A549 (cell line): ENCODE results near the gene TUT7. TPM values are rescaled to one million over a fixed set of nuclear protein-coding genes. Genes with fewer than 3 reads are reported as not detected.

Experiments used
- ATAC-seq, 2 experiments: fragments of 200-7000 bp in 1 of 2; fragments of >200 bp in 1 of 2; cut with Nextera tagmentation in 1 of 2; cut with Tn5 transposase in 1 of 2; 3 replicates each; pipeline versions ENCODE4 v1.8.0 to v1.9.1; 2018 to 2020; ENCODE audit warnings: mild to moderate bottlenecking in 1 of 2, moderate library complexity in 1 of 2
- CTCF ChIA-PET: fragments of 300-600 bp; sonication (Branson Sonifier 250); formaldehyde crosslinking; extraction: SDS; loops from one replicate; lab custom pipeline; 2021; ENCODE audit warnings: antibody characterized with exemption, inconsistent platforms; lab: Yijun Ruan, JAX
- POLR2A ChIA-PET: fragments of 350-600 bp; formaldehyde crosslinking; extraction: SDS; loops from one replicate; lab custom pipeline; 2021; ENCODE audit warnings: antibody characterized with exemption, inconsistent platforms; lab: Yijun Ruan, JAX
- DNase-seq, 2 experiments: peaks; one replicate each; pipeline versions ENCODE4 v3.0.0 to v3.0.0-alpha.2; 2011 to 2016; ENCODE audit warnings: low read depth in 1 of 2, low spot score in 1 of 2
- FAIRE-seq: peaks from 2 replicates; lab custom pipeline; 2011; peaks lifted over from hg19 to GRCh38; lab: Jason Lieb, UNC
- H3K27ac ChIP-seq, 2 experiments: fragments of >200 bp; sonication (Bioruptor Twin); formaldehyde crosslinking; 3 replicates each; pipeline ENCODE4 v1.5.1; 2016 to 2017
- H3K4me1 ChIP-seq: fragments of >200 bp; sonication (Bioruptor Twin); formaldehyde crosslinking; 3 replicates; pipeline ENCODE4 v1.6.1; 2016
- H3K4me2 ChIP-seq: fragments of >200 bp; sonication (Bioruptor Twin); formaldehyde crosslinking; 3 replicates; pipeline ENCODE4 v1.6.1; 2016
- H3K4me3 ChIP-seq: fragments of >200 bp; sonication (Bioruptor Twin); formaldehyde crosslinking; 3 replicates; pipeline ENCODE4 v1.5.1; 2016
- H3K9me3 ChIP-seq: fragments of >200 bp; sonication (Bioruptor Twin); formaldehyde crosslinking; 3 replicates; pipeline ENCODE4 v1.6.1; 2016
- BHLHE40 ChIP-seq: IDR thresholded peaks from 2 replicates; pipeline ENCODE4 v1.6.1; 2012; ENCODE audit warnings: low read depth, low read length, inconsistent platforms
- CBX8 ChIP-seq: fragments of 200-600 bp; sonication (generic); IDR thresholded peaks from 2 replicates; pipeline ENCODE4 v1.6.1; 2016
- CEBPB ChIP-seq, 2 experiments: fragments of >200 bp in 1 of 2; sonication (Bioruptor Twin) in 1 of 2; formaldehyde crosslinking in 1 of 2; IDR thresholded peaks; 2 replicates each; pipeline ENCODE4 v1.6.1; 2012 to 2016
- CHD2 ChIP-seq: fragments of 150-350 bp; IDR thresholded peaks from 2 replicates; pipeline ENCODE4 v1.6.1; 2014; ENCODE audit warnings: low read length; ENCODE audit not compliant: partially characterized antibody
- EHMT2 ChIP-seq: fragments of 200-600 bp; sonication (generic); IDR thresholded peaks from 2 replicates; pipeline ENCODE4 v1.6.1; 2016; ENCODE audit warnings: antibody characterized with exemption, low read depth, mild to moderate bottlenecking, moderate library complexity
- ELK1 ChIP-seq: fragments of 150-350 bp; IDR thresholded peaks from 2 replicates; pipeline ENCODE4 v1.6.1; 2014; ENCODE audit warnings: low read depth, mild to moderate bottlenecking, low read length
- ESRRA ChIP-seq: fragments of 150-350 bp; IDR thresholded peaks from 2 replicates; pipeline ENCODE4 v1.6.1; 2014; ENCODE audit warnings: mild to moderate bottlenecking, low read length, borderline replicate concordance
- GATA3 ChIP-seq: IDR thresholded peaks from 2 replicates; pipeline ENCODE4 v1.6.1; 2012; ENCODE audit warnings: borderline replicate concordance
- HOXA7 ChIP-seq: fragments of 250-450 bp; sonication (Bioruptor Pico); IDR thresholded peaks from 2 replicates; pipeline ENCODE4 v1.5.0; 2020; ENCODE audit warnings: mild to moderate bottlenecking, moderate library complexity
- KDM1A ChIP-seq: fragments of 200-600 bp; sonication (generic); IDR thresholded peaks from 2 replicates; pipeline ENCODE4 v1.6.1; 2016; ENCODE audit warnings: low read depth, mild to moderate bottlenecking
- KDM5A ChIP-seq: fragments of 200-600 bp; sonication (generic); IDR thresholded peaks from 2 replicates; pipeline ENCODE4 v1.6.1; 2016; ENCODE audit warnings: antibody characterized with exemption, mild to moderate bottlenecking
- MAX ChIP-seq: IDR thresholded peaks from 2 replicates; pipeline ENCODE4 v1.6.1; 2012
- MAZ ChIP-seq: fragments of 150-350 bp; IDR thresholded peaks from 2 replicates; pipeline ENCODE4 v1.6.1; 2014; ENCODE audit warnings: antibody characterized with exemption, low read depth, low read length, borderline replicate concordance
- NPAS2 ChIP-seq: fragments of 250-450 bp; sonication (Bioruptor Pico); IDR thresholded peaks from 2 replicates; pipeline ENCODE4 v1.8.0; 2022; ENCODE audit warnings: mild to moderate bottlenecking, moderate library complexity, borderline replicate concordance
- PBX3 ChIP-seq: IDR thresholded peaks from 2 replicates; pipeline ENCODE4 v1.6.1; 2012
- POLR2A ChIP-seq: IDR thresholded peaks from 2 replicates; pipeline ENCODE4 v1.6.1; 2012; ENCODE audit warnings: mild to moderate bottlenecking, low read length
- RAD21 ChIP-seq, 2 experiments: fragments of >200 bp in 1 of 2; sonication (Bioruptor Twin) in 1 of 2; formaldehyde crosslinking in 1 of 2; IDR thresholded peaks in 1 of 2; conservative IDR thresholded peaks in 1 of 2; 2 replicates in 1 of 2; 3 replicates in 1 of 2; pipeline ENCODE4 v1.6.1; 2012 to 2018; ENCODE audit warnings: inconsistent platforms in 1 of 2
- RARB ChIP-seq: fragments of 250-450 bp; sonication (Bioruptor Pico); IDR thresholded peaks from 2 replicates; pipeline ENCODE4 v1.8.0; 2021; ENCODE audit warnings: mild to moderate bottlenecking, moderate library complexity
- RFX5 ChIP-seq: fragments of 450-650 bp; IDR thresholded peaks from 2 replicates; pipeline ENCODE4 v1.7.1; 2014; ENCODE audit warnings: antibody characterized with exemption, mild to moderate bottlenecking, moderate library complexity
- SMC3 ChIP-seq: fragments of >200 bp; sonication (Bioruptor Twin); formaldehyde crosslinking; IDR thresholded peaks from 3 replicates; pipeline ENCODE4 v1.6.1; 2018; ENCODE audit warnings: inconsistent platforms
- SREBF2 ChIP-seq: fragments of 450-650 bp; IDR thresholded peaks from 2 replicates; pipeline ENCODE4 v1.6.1; 2014; ENCODE audit warnings: mild to moderate bottlenecking, moderate library complexity
- USF2 ChIP-seq: fragments of 450-650 bp; IDR thresholded peaks from 2 replicates; pipeline ENCODE4 v1.6.1; 2014; ENCODE audit warnings: antibody characterized with exemption
- ZNF302 ChIP-seq: fragments of 250-450 bp; sonication (Bioruptor Pico); IDR thresholded peaks from 2 replicates; pipeline ENCODE4 v1.9.0; 2021; ENCODE audit warnings: inconsistent platforms, mild to moderate bottlenecking, moderate library complexity
- WGBS: methylation state at CpG from one replicate; pipeline ENCODE4 v1.1.6; 2017; ENCODE audit errors: missing lambda C conversion rate; 5-methylcytosine and 5-hydroxymethylcytosine counted together
- polyA plus RNA-seq, 4 experiments: library from polyadenylated mRNA; depleted of rRNA in 3 of 4; stranded (reverse); fragments of >200 nt; fragmentation: RNase III in 1 of 4; extraction: RNeasy Plus Mini Kit Qiagen cat#74134 plus additional on column Dnase treatment in 1 of 4; gene quantifications; 2 replicates in 3 of 4; 3 replicates in 1 of 4; pipeline ENCODE4 v1.2.3, GENCODE V29; 2011 to 2017

TUT7 gene
- polyA plus RNA-seq, 2 of the 4 experiments (the other 2 are of a cell fraction), result 12.1 to 27.0 TPM

GRCh38 chr9:86281593-86282076 is 72.6 kb downstream of the TUT7 start:
- peak in 1 of 2 experiments; percentile 13 for DNase-seq
- H3K9me3 ChIP-seq, result no peaks in the 10 kb centered on the region
- WGBS, result 3% methylated on average over 27 of the region's 31 CpGs
- H3K27ac ChIP-seq, result peak overlapping the region; percentile 82 to 96
- CTCF ChIA-PET, result no interaction called here
- TF ChIP-seq KDM5A (no peak), RARB (CRISPR knock-in tag) (no peak), NPAS2 (CRISPR knock-in tag) (no peak), PBX3 (no peak), RAD21 (conservative IDR thresholded peaks at IDR 0.05 in 1 of 2, IDR thresholded peaks at IDR 0.05 in 1 of 2) (no peak), SMC3 (no peak), CBX8 (no peak), RFX5 (no peak), SREBF2 (no peak), GATA3 (no peak), ESRRA (no peak), BHLHE40 (no peak), CEBPB (IDR thresholded peaks at IDR 0.05) (no peak), POLR2A (no peak; the same call in 1 of the 2 replicates)
- TF ChIP-seq, all 56 proteins: peak for 0
- POLR2A ChIA-PET, result interaction anchor here (0.5 to 1.5 kb wide), 4 partner anchors 8 to 109 kb away, joined by 3 read pairs; no protein-coding TSS in a partner anchor
- peak overlapping the region; percentile 69 for H3K4me3 ChIP-seq
- peak; percentile 35 to 66; a peak in 5 of 6 replicates for ATAC-seq
- FAIRE-seq, result no peak
- H3K4me1 ChIP-seq, result peaks cover 13% of the 10 kb centered on the region; the same call in 2 of the 3 replicates
- peak overlapping the region; percentile 91 for H3K4me2 ChIP-seq

- POLR2A ChIA-PET, result no interaction called here
- TF ChIP-seq CHD2, result no peak
- TF ChIP-seq ZNF302 (CRISPR knock-in tag), result no peak
- no peak for TF ChIP-seq POLR2A
- TF ChIP-seq MAZ, result no peak
- no peak for TF ChIP-seq MAX
- no peak for TF ChIP-seq HOXA7 (CRISPR knock-in tag)
- no peak for TF ChIP-seq CBX8
- no peak for TF ChIP-seq USF2
- TF ChIP-seq KDM5A, result no peak
- no peak for TF ChIP-seq ELK1
- TF ChIP-seq EHMT2, result no peak
- no peak for TF ChIP-seq KDM1A
- no peak for TF ChIP-seq NPAS2 (CRISPR knock-in tag)
- FAIRE-seq (no peak), ATAC-seq (no peak), DNase-seq (no peak)
- 93% methylated on average over 7 of the region's 7 CpGs for WGBS
- no peaks in the 10 kb centered on the region for H3K9me3 ChIP-seq
- no peak overlapping the region for H3K27ac ChIP-seq
- H3K4me3 ChIP-seq, result peak overlapping the region; percentile 69; the same call in 1 of the 3 replicates
- peak overlapping the region; percentile 91 for H3K4me2 ChIP-seq
- CTCF ChIA-PET, result interaction anchor here (0.6 kb wide), 1 partner anchor 83 kb away, joined by 3 read pairs; no protein-coding TSS in a partner anchor
- H3K4me1 ChIP-seq, result peaks cover 13% of the 10 kb centered on the region; the same call in 2 of the 3 replicates
Observed at GRCh38 chr9:86280580-86280979, 73.6 kb downstream of the TUT7 start.
